Posterior vena cava (tissue), 2 donors: Measurements from ENCODE around the gene DGCR8. TPM values are rescaled to one million over a fixed set of nuclear protein-coding genes. Genes with fewer than 3 reads are reported as not detected.
"Not testable (repeated sequence)": the region's sequence is repeated elsewhere in the genome, so short reads cannot be mapped to it uniquely, and the experiment has no call there.

ENCODE experiments used
- DNase-seq: peaks from one replicate; pipeline ENCODE4 v3.0.0-alpha.2; 2020; ENCODE audit warnings: low spot score
- intact Hi-C, 2 donors: fragments of 100-400 bp; cut with DNase I; formaldehyde crosslinking; loops; one replicate each; pipeline versions ENCODE4 v1.14.1 to v1.14.2; 2022 to 2023
- total RNA-seq, 2 donors: library from RNA; stranded (reverse); fragmentation: NEBNext Ultra II Directional; extraction: Animal tissue kit (Norgen Biotek cat#: 25700); gene quantifications; one replicate each; pipeline ENCODE4 v1.2.1, GENCODE V29; 2021
- donor health status: DM: yes; HTN: yes; CAD: no.
- donor health status: DM: yes; HTN: yes; CAD: no.

Gene DGCR8
- total RNA-seq, 2 donors from 2014 or later, result 24.3 to 25.2 TPM

GRCh38 chr22:20064140-20064480, 15.9 kb upstream of the DGCR8 start:
- intact Hi-C loops, result no loop called here

GRCh38 chr22:20064545-20065262, 15.3 kb upstream of the DGCR8 start:
- no peak for DNase-seq

More at GRCh38 chr22:20064140-20064480, 15.9 kb upstream of the DGCR8 start:
- DNase-seq, result no peak

DNA sequence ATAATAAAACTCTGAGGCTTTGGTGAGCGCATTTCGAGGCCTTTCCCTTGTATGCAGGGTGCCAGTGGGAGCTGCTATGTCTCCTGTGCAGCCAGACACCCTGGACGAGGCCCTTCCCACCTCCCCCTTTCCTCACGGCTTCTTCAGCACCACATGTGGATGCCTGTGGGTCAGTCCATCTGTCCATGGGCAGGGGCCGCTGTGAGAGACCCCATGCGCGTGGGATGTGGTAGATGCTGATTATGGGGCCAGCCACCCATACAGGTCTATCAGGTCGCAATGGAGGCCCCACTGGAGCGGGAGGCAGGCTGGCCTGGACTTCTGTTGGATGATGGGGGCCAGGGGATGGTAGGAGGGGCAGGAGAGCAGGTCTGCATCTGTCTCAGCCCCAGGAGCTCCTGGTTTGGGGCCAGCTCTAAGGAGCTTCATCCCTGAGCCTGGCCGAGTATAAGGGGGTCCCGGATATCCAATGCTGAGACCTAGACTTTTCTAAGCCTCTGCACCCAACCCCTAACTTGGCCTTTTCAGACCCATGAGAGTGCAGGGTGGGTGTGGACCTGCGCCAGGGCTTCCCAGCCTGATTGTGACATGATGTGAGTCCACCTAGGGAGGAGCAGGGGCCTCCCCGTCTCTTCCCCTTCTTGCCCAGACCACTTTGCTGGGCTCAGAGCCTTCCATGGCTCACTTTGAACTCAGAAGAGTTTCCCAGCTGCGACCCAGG, 14.0 kb upstream of the DGCR8 start:
- intact Hi-C loops, result no loop called here
- no peak for DNase-seq

More at GRCh38 chr22:20064545-20065262, 15.3 kb upstream of the DGCR8 start:
- intact Hi-C loops, result no loop called here

DNA sequence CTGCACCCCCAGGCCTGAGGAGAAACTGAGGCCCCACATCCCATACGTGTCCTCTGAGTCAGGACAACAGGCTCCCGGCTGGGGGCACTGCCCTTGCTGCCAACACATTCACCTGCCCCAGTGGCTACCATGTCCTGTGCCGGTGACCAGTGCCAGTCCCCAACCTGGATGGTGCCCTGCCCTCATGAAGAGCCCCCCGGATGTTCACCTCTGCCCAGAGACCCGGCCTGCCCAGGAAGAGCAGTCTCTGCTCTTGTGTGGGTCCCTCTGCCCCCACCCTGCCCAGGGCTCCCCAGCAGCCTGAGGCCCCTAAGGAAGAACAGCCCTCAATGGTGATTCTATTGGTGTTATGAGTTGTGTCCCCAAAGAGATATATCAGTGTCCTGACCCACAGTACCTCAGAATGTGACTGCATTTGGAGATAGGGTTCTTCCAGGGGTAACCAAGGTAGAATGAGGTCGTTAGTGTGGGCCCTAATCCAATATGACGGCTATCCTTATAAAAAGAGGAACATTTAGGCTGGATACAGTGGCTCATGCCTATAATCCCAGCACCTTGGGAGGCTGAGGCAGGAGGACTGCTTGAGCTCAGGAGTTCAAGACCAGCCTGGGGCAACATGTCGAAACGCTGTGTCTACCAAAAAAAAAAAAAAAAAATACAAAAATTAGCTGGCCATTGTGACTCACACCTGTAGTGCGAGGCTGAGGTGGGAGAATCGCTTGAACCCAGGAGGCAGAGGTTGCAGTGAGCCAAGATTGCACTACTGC, 13.2 kb upstream of the DGCR8 start:
- intact Hi-C loops, result no loop called here
- DNase-seq, result no peak

DNA sequence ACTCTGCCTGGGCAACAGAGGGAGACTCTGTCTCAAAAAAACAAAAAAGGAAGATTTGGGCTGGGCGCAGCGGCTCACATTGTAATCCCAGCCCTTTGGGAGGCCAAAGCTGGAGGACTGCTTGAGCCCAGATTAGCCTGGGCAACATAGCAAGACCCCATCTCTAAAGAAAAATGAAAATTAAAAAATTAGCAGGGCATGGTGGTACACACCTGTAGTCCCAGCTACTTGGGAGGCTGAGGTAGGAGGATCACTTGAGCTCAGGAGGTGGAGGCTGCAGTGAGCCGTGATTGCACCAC, 12.7 kb upstream of the DGCR8 start:
- intact Hi-C loops, DNase-seq: not testable (repeated sequence)

DNA sequence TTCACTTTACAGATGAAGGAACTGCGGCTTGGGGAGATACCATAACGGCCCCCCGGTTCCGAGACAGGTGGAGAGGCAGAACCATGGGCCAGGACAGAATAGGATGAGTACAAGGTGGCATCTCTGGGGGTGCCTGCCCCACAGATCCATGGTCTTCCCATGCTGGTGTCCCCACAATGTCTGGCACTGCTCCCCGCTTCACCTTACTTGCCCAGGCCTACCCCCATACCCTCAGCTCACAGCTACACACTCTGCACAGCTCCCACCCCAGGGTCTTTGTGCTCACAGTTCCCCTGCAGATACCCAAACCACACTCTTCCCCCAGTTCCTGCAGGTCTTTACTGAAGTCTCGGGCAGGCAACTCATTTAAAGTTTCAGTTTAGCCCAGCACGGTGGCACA, 11.4 kb upstream of the DGCR8 start:
- intact Hi-C loops, result no loop called here

GRCh38 chr22:20069331-20070042, 10.6 kb upstream of the DGCR8 start:
- DNase-seq, result no peak
- intact Hi-C loops, result no loop called here

More for the DNA sequence above, 11.4 kb upstream of the DGCR8 start:
- no peak for DNase-seq

GRCh38 chr22:20071524-20071972, 8.5 kb upstream of the DGCR8 start:
- intact Hi-C loops, result no loop called here
- no peak for DNase-seq

GRCh38 chr22:20076627-20077172, 3.3 kb upstream of the DGCR8 start:
- no peak for DNase-seq
- intact Hi-C loops, result no loop called here

DNA sequence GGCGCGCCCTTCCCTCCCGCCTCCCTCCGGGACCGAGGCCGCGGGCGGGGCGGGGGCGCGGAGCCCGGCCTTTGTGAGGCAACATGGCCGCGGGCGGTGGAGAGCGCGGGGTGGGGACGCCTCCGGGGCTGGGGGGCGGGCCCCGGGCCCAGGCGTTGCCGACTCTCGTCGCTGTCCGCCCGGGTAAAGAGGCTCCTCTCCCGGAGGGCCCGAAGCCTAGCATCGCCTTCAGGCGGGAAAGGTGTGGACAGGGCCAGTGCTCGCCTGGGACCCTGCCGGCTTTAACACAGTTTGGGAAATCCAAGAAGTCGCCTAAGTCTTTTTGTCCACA, 369 bp downstream of the DGCR8 start:
- DNase-seq, result peak; percentile 88
- intact Hi-C loops, result no loop called here

GRCh38 chr22:20080776-20081654, 974 bp downstream of the DGCR8 start:
- intact Hi-C loops, result no loop called here
- no peak for DNase-seq

DNA sequence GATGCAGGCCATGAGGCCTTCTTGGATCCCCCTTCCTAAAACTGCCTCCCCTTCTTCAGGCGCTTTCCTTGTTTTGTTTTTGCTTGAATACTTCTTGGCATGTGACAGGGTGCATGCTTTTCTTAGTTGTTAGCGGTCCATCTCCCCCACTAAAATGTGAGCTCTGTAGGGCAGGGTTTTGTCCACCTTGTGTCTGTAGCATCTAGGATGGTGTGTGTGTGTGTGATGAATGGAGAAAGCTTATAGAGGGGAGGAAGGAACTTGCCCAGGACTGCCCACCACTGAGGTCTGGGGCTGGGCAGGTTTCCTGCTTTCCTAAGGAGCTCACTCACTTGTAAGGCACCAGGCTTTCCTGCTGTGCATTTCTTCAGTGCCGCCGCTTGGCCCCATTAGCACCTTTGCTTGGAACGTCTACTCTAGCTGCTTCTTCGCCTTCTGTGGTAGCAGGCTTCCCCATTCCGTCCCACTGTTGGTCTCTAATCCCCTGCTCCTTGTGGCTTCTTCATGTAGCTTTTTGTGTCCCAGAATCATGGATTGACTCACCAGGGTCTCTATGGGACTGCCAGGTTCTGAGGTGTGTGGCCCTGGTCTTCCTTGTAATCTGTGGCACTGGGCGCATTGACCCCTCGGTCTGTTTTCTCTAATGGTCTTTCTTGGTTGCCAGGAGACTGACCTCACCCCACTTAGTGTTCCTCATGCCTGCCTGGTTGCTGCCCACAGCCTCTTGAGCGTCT, 3.3 kb downstream of the DGCR8 start:
- intact Hi-C loops, result no loop called here
- no peak for DNase-seq

- no peak for DNase-seq
- intact Hi-C loops, result no loop called here
Observed at GRCh38 chr22:20083891-20084546, 4.0 kb downstream of the DGCR8 start.

DNA sequence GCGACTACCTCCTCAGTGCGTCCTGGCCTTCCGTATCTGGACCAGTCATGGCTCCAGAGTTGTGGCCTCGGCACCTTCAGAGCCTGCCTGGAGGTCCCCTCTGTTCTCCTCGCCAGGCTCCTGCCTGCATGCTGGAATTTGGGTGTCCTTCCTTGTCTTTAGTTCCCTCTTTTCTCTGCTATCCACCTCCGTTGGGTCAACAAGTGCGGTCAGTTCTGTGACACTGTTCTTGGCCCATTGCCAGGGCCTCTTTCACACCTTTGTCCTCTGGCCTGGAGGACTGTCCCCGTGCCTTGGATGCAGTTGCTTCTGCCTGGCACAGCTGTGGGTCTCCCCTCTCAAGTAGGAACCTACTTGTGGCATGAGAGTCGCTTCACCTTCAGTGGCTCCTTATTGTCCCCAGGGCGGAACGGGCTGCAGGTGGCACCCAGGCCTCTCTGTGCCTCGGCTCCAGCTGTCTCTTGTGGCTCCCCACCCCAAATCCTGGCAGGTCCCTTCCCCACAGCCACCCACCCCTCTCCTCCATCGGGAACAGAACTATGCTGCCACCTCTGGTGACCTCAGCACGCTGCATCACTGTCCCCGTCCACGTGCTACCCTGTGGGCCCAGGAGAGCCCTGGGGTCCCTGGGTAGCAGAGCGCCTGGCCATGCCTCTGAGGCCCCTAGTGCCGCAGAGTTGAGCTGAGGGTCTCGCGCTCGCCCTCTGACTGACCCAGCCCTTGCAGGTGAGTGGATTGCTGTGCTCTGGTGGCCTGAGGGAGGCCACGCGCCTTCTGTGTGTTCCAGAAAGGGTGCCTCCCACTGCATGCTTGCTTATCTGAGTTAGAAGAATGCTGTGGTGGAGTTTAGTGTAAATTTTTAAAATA, 4.7 kb downstream of the DGCR8 start:
- no peak for DNase-seq
- intact Hi-C loops, result no loop called here

- DNase-seq, result no peak
- intact Hi-C loops, result no loop called here
Observed at GRCh38 chr22:20085651-20086050, 5.6 kb downstream of the DGCR8 start.

DNA sequence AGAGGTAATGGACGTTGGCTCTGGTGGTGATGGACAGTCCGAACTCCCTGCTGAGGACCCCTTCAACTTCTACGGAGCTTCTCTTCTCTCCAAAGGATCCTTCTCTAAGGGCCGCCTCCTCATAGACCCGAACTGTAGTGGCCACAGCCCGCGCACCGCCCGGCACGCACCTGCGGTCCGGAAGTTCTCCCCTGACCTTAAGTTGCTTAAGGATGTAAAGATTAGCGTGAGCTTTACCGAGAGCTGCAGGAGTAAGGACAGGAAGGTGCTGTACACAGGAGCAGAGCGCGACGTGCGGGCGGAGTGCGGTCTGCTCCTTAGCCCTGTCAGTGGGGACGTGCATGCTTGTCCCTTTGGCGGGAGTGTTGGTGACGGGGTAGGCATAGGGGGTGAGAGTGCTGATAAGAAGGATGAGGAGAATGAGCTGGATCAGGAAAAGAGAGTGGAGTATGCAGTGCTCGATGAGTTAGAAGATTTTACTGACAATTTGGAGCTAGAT, 6.1 kb downstream of the DGCR8 start:
- intact Hi-C loops, result no loop called here

More for the DNA sequence above, 6.1 kb downstream of the DGCR8 start:
- no peak for DNase-seq
